Fibroblast of lung (primary cell): Measurements from ENCODE around the gene ST6GALNAC3. TPM values are rescaled to one million over a fixed set of nuclear protein-coding genes. Genes with fewer than 3 reads are reported as not detected.

Experiments used
- DNase-seq, 2 donors: peaks; one replicate each; pipeline versions ENCODE4 v3.0.0 to v3.0.0-alpha.2; 2010; ENCODE audit warnings: low read depth in 2 of 2
- H2AFZ ChIP-seq: 2 replicates; pipeline ENCODE4 v1.5.1; 2012; ENCODE audit warnings: low read length, control low read depth, inconsistent platforms
- H3K27ac ChIP-seq: 2 replicates; pipeline ENCODE4 v1.5.1; 2011; ENCODE audit warnings: low read length, control low read depth; ENCODE audit not compliant: insufficient read depth
- H3K27me3 ChIP-seq: 2 replicates; pipeline ENCODE4 v1.5.1; 2011; ENCODE audit warnings: mild to moderate bottlenecking, low read length; ENCODE audit not compliant: control insufficient read depth, insufficient read depth
- H3K36me3 ChIP-seq: 2 replicates; pipeline ENCODE4 v1.5.1; 2011; ENCODE audit warnings: low read length; ENCODE audit not compliant: control insufficient read depth, insufficient read depth
- H3K4me1 ChIP-seq: 2 replicates; pipeline ENCODE4 v1.5.1; 2011; ENCODE audit warnings: low read length; ENCODE audit not compliant: control insufficient read depth, insufficient read depth; ENCODE audit errors: extremely low read depth
- H3K4me2 ChIP-seq: 2 replicates; pipeline ENCODE4 v1.5.1; 2011; ENCODE audit warnings: low read length, control low read depth; ENCODE audit not compliant: insufficient read depth; ENCODE audit errors: extremely low read depth
- H3K4me3 ChIP-seq, 4 experiments: fragments of 200-600 bp in 1 of 4; sonication (generic) in 1 of 4; replicated peaks in 1 of 4; 2 replicates each; pipeline ENCODE4 v1.5.1; 2011 to 2016; ENCODE audit warnings: low read length in 4 of 4, low read depth in 3 of 4, mild to moderate bottlenecking in 3 of 4, control low read depth in 2 of 4, inconsistent platforms in 1 of 4, mixed read lengths in 1 of 4; ENCODE audit not compliant: insufficient read depth in 1 of 4; ENCODE audit errors: control extremely low read depth in 1 of 4
- H3K79me2 ChIP-seq: 2 replicates; pipeline ENCODE4 v1.5.1; 2012; ENCODE audit warnings: mild to moderate bottlenecking, low read length, inconsistent platforms; ENCODE audit not compliant: control insufficient read depth, insufficient read depth
- H3K9ac ChIP-seq: 2 replicates; pipeline ENCODE4 v1.5.1; 2011; ENCODE audit warnings: mild to moderate bottlenecking, low read length, control low read depth; ENCODE audit not compliant: insufficient read depth
- H3K9me3 ChIP-seq: 2 replicates; pipeline ENCODE4 v1.5.1; 2012; ENCODE audit warnings: low read depth, low read length; ENCODE audit not compliant: control insufficient read depth, insufficient read depth
- H4K20me1 ChIP-seq: 2 replicates; pipeline ENCODE4 v1.5.1; 2011; ENCODE audit warnings: low read length; ENCODE audit not compliant: control insufficient read depth, insufficient read depth; ENCODE audit errors: extremely low read depth
- CTCF ChIP-seq, 2 donors: IDR thresholded peaks in 1 of 2; conservative IDR thresholded peaks in 1 of 2; 1 replicate in 1 of 2; 2 replicates in 1 of 2; pipeline ENCODE4 v1.5.1; 2011 to 2012; ENCODE audit warnings: low read length in 2 of 2, control low read depth in 1 of 2, inconsistent platforms in 1 of 2, low read depth in 1 of 2, mild to moderate bottlenecking in 1 of 2
- EZH2 ChIP-seq: IDR thresholded peaks from 2 replicates; pipeline ENCODE4 v1.5.1; 2012; ENCODE audit warnings: low read length, control low read depth, mild to moderate bottlenecking; ENCODE audit errors: missing control alignments
- polyA plus RNA-seq, 2 donors: library from polyadenylated mRNA; depleted of rRNA in 1 of 2; stranded (reverse) in 1 of 2; unstranded in 1 of 2; fragments of >200 nt; gene quantifications; 2 replicates each; pipeline ENCODE4 v1.2.1, GENCODE V29; 2011 to 2012; ENCODE audit warnings: missing spikeins in 1 of 2
- total RNA-seq: library from RNA; depleted of rRNA; stranded (reverse); fragments of >200 nt; gene quantifications from 2 replicates; pipeline ENCODE4 v1.2.1, GENCODE V29; 2014

ST6GALNAC3 gene
- total and polyA plus RNA-seq, 2 donors (not counting 1 experiment from before 2014, with no cell fraction given), result 0.34 to 0.66 TPM

GRCh38 chr1:76607717-76608116 is 533.2 kb downstream of the ST6GALNAC3 start:
- H3K36me3 ChIP-seq, result no peaks in the 10 kb centered on the region
- no peak overlapping the region for H3K9ac ChIP-seq
- H3K79me2 ChIP-seq, result no peaks in the 10 kb centered on the region
- no peak overlapping the region for H3K4me3 ChIP-seq
- H3K4me2 ChIP-seq, result no peak overlapping the region
- no peaks in the 10 kb centered on the region for H3K27me3 ChIP-seq
- no peak overlapping the region for H2AFZ ChIP-seq
- H3K27ac ChIP-seq, result no peak overlapping the region
- TF ChIP-seq EZH2 (no peak), CTCF (conservative IDR thresholded peaks at IDR 0.05 in 1 of 2, IDR thresholded peaks at IDR 0.05 in 1 of 2; ENCODE audit: low read depth in 1 of 2, low read length in 2 of 2) (no peak)
- H3K9me3 ChIP-seq, result no peaks in the 10 kb centered on the region
- no peaks in the 10 kb centered on the region for H4K20me1 ChIP-seq
- no peak for DNase-seq
- no peaks in the 10 kb centered on the region for H3K4me1 ChIP-seq

- Histone ChIP-seq H3K9me3 (no peaks in the 10 kb centered on the region), H2AFZ (no peak overlapping the region), H4K20me1 (no peaks in the 10 kb centered on the region), H3K4me3 (no peak overlapping the region), H3K27me3 (no peaks in the 10 kb centered on the region), H3K9ac (no peak overlapping the region), H3K36me3 (no peaks in the 10 kb centered on the region), H3K27ac (no peak overlapping the region), H3K79me2 (no peaks in the 10 kb centered on the region), H3K4me1 (no peaks in the 10 kb centered on the region), H3K4me2 (no peak overlapping the region)
- DNase-seq, result no peak
- no peak for TF ChIP-seq EZH2
- no peak for TF ChIP-seq CTCF (conservative IDR thresholded peaks at IDR 0.05 in 1 of 2, IDR thresholded peaks at IDR 0.05 in 1 of 2; ENCODE audit: low read depth in 1 of 2, low read length in 2 of 2)
Measured at GRCh38 chr1:76611770-76612445, 537.4 kb downstream of the ST6GALNAC3 start.

GRCh38 chr1:76613886-76614285 is 539.3 kb downstream of the ST6GALNAC3 start:
- Histone ChIP-seq H2AFZ (no peak overlapping the region), H3K9ac (no peak overlapping the region), H3K4me2 (no peak overlapping the region), H3K9me3 (no peaks in the 10 kb centered on the region), H3K36me3 (no peaks in the 10 kb centered on the region), H3K4me1 (no peaks in the 10 kb centered on the region), H3K79me2 (no peaks in the 10 kb centered on the region), H3K27ac (no peak overlapping the region), H3K4me3 (no peak overlapping the region), H3K27me3 (no peaks in the 10 kb centered on the region), H4K20me1 (no peaks in the 10 kb centered on the region)
- no peak for DNase-seq
- TF ChIP-seq CTCF (conservative IDR thresholded peaks at IDR 0.05 in 1 of 2, IDR thresholded peaks at IDR 0.05 in 1 of 2; ENCODE audit: low read depth in 1 of 2, low read length in 2 of 2) (no peak), EZH2 (no peak)
